AG09309 (cell line): ENCODE data around the gene KRTAP10-12.
"Not testable (repeated sequence)": the region's sequence is repeated elsewhere in the genome, so short reads cannot be mapped to it uniquely, and the experiment has no call there.

Source experiments
- DNase-seq: peaks from one replicate; pipeline ENCODE4 v3.0.0-alpha.2; 2010; ENCODE audit warnings: low read depth
- H3K4me3 ChIP-seq: 2 replicates; pipeline ENCODE4 v1.5.1; 2011; ENCODE audit warnings: mild to moderate bottlenecking, low read depth, low read length, moderate library complexity; ENCODE audit not compliant: control insufficient read depth
- CTCF ChIP-seq: IDR thresholded peaks from 2 replicates; pipeline ENCODE4 v1.5.1; 2011; ENCODE audit warnings: mild to moderate bottlenecking, low read depth, low read length, inconsistent platforms; ENCODE audit not compliant: insufficient read depth, control insufficient read depth; ENCODE audit errors: missing control alignments

The KRTAP10-12 gene

GRCh38 chr21:44658913-44659595 lies 37.9 kb upstream of the KRTAP10-12 start:
- TF ChIP-seq CTCF = no peak
- H3K4me3 ChIP-seq = no peak overlapping the region
- no peak for DNase-seq

- DNase-seq, H3K4me3 ChIP-seq: not testable (repeated sequence)
These were observed 35.4 kb upstream of the KRTAP10-12 start for GRCh38 chr21:44661567-44661966.

DNA sequence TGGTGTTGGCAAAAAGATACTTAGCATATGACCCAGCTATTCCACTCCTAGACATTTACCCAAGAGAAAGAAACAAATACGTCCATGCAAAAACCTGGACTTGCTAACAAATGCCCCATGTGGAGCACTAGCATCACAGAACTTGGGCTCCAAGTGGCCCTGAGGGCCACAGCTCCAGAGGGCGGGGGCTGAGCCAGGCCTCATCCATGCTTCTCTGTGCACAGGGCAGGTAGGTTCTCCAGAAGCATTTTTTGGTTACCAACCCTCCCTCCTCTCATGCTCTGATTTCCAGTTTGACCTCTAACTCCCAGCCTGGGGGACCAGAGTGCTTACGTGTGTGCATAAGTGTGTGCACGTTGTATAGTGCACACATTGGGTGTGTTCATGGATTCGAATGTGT lies 32.3 kb upstream of the KRTAP10-12 start:
- no peak overlapping the region for H3K4me3 ChIP-seq
- no peak for DNase-seq
- TF ChIP-seq CTCF = no peak

DNA sequence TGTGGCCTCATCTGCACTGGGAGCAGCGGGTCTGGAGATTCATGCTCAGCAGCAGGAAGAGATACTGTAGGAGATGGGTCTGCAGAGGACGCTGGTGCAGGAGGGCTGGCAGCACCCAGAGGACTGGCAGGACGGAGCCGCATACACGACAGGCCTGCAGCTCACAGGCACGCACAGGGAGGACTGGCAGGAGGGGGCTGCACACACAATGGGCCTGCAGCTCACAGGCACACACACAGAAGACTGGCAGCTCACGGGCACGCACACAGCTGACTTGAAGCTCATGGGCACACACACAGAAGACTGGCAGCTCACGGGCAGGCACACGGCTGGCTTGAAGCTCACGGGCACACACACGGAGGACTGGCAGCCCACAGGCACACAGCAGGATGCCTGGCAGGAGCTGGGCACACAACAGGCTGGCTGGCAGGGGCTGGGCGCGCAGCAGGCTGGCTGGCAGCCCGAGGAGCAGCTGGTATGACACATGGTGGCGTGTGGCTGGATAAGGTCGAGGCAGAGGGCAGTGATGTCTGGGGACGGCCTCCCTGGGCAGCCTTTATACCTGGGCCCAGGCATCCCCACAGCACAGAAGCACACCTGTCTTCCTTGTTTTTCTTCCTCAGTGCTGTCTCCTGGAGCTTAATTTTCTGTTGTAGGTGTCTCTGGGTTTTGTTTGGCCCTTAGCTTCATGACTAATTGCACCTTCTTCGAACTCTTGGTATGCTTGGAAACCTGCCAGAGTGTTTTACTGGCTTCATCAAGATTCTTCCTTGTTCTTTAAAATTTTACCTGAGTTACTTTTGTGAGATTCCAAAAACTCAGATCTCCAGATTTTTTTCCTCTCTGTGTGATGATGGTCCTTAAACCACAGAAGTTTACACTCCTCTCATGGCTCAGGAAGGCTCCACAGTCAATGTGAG lies 30.3 kb upstream of the KRTAP10-12 start, which contains the start of gene KRTAP12-2:
Gene KRTAP12-2, minus strand, starts transcription at position 527 of the 920 bp plus-strand sequence. Its CDS starts 41 bp downstream, at position 486.
- TF ChIP-seq CTCF = no peak
- DNase-seq = no peak
- H3K4me3 ChIP-seq = no peak within 1 kb of the TSS

GRCh38 chr21:44667612-44668011 lies 29.4 kb upstream of the KRTAP10-12 start:
- TF ChIP-seq CTCF = no peak
- H3K4me3 ChIP-seq = no peak overlapping the region
- no peak for DNase-seq

GRCh38 chr21:44670642-44671432 lies 26.1 kb upstream of the KRTAP10-12 start:
- H3K4me3 ChIP-seq = no peak overlapping the region
- TF ChIP-seq CTCF = no peak
- DNase-seq = no peak
